Measurements from ENCODE around the gene SRGAP2.
"Not testable (repeated sequence)": the region's sequence is repeated elsewhere in the genome, so short reads cannot be mapped to it uniquely, and the experiment has no call there.

The SRGAP2 gene

DNA sequence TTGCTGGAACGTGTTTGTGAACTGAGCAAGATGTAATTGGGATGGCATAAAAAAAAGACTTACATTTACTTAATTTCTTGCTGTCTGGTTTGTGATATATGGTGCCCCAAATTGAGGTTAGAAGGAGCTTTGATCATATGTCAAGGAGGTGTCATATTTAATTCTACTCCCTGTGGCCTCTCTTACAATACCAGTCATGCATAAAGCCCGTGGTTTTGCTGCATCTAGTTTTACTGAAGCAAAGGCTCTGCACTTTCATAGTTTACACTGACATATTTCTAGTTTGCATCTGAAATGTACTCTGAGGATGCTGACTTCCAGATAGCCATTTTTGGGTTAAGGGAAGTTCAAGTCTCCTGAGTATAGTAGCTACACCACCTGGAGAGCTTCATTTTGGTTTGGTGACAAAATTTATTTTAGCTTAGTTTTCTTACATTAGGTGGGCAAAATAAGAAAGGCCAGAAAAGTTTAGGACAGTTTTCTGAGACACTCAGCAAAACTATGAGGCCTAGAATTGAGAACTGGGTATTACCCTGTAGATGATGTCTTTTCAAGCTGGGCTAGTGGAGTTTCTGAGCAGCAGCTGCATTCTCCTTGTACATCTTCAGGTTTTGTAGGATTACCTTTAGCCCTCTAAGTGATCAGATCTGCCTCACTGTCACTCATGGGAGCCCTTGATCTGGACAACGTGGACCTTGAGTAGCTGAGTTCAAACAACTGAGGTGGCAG, 47.8 kb downstream of the SRGAP2 start:
- DNase-seq (ENCODE audit: low spot score): not testable (repeated sequence)

DNA sequence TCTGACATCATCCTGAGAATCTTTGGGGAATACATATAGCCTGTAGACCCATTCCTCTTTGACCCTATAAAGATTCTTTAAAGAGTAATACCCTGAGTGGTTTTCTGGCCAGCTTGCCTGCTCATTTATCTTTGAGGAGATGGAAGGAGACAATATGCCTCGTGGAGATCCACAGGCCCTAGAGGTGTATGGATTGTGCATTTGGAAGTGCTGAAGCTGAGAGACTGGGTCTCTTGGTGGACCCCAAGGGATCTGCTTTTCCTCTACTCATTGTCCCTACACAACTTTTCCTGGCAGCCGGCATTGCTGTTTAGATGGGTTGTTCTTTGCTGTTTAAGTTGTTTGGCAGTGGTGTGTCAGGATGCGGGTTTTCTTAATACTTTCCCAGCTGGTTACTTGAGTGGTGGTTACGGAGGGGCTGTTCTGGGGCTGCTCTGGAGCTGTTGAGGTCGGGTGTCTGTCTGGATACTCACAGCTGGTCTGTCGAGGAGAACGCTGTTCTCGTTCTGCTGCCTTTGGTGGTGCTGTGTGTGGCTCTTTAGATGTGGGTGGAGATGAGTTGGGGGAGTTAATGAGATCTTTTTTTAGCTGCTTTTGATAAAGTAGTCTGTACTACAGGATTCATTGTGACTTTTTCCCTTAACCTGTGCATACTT, 49.5 kb downstream of the SRGAP2 start:
- not testable (repeated sequence) for DNase-seq (ENCODE audit: low spot score)
